GM06990 (cell line): ENCODE results near the gene WNT3.
"Not testable (repeated sequence)": the region's sequence is repeated elsewhere in the genome, so short reads cannot be mapped to it uniquely, and the experiment has no call there.

ENCODE experiments used
- DNase-seq: peaks from one replicate; pipeline ENCODE4 v3.0.0-alpha.2; 2011; ENCODE audit not compliant: insufficient read length; ENCODE audit errors: extremely low read depth
- H3K27me3 ChIP-seq: replicated peaks from 2 replicates; pipeline ENCODE4 v1.6.0; 2011; ENCODE audit warnings: low read length; ENCODE audit not compliant: control insufficient read depth, insufficient read depth
- H3K36me3 ChIP-seq: 2 replicates; pipeline ENCODE4 v1.5.1; 2011; ENCODE audit warnings: low read length; ENCODE audit not compliant: control insufficient read depth, insufficient read depth
- H3K4me3 ChIP-seq: replicated peaks from 2 replicates; pipeline ENCODE4 v1.5.1; 2011; ENCODE audit warnings: low read depth, mild to moderate bottlenecking, control low read depth, low read length
- TF ChIP-seq, protein P1 (sequence below): IDR thresholded peaks from 2 replicates; pipeline ENCODE4 v1.5.1; 2011; ENCODE audit warnings: low read length, control low read depth, mild to moderate bottlenecking, inconsistent platforms; ENCODE audit not compliant: insufficient read depth, poor library complexity, severe bottlenecking

WNT3 gene

DNA sequence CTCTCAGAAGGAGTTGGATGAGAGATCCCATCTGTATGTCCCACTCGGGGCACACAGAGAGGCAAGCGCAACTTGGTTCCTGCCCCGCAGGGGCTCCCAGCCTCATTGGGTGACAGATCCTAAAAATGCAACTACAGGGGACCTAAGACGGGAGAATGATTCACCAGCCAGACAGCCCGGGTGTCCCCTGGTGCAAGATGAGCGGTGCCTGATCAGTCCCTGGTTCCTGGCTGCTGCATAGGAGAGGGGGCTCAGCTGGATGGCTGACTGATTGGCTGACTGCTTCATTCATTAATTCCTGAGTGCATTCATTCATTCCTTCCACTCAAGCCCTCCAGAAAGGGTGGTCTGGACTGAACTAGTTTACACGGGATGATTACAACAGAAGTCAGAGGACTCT lies 22.0 kb downstream of the WNT3 start:
- Histone ChIP-seq H3K27me3 (no peaks in the 10 kb centered on the region; the same call in 1 of the 2 replicates), H3K36me3 (no peaks in the 10 kb centered on the region), H3K4me3 (no peak overlapping the region)
- TF ChIP-seq, protein P1, sequence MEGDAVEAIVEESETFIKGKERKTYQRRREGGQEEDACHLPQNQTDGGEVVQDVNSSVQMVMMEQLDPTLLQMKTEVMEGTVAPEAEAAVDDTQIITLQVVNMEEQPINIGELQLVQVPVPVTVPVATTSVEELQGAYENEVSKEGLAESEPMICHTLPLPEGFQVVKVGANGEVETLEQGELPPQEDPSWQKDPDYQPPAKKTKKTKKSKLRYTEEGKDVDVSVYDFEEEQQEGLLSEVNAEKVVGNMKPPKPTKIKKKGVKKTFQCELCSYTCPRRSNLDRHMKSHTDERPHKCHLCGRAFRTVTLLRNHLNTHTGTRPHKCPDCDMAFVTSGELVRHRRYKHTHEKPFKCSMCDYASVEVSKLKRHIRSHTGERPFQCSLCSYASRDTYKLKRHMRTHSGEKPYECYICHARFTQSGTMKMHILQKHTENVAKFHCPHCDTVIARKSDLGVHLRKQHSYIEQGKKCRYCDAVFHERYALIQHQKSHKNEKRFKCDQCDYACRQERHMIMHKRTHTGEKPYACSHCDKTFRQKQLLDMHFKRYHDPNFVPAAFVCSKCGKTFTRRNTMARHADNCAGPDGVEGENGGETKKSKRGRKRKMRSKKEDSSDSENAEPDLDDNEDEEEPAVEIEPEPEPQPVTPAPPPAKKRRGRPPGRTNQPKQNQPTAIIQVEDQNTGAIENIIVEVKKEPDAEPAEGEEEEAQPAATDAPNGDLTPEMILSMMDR, result no peak
- no peak for DNase-seq

- H3K4me3 ChIP-seq, result no peak overlapping the region
- H3K27me3 ChIP-seq, result no peaks in the 10 kb centered on the region; the same call in 1 of the 2 replicates
- no peak for DNase-seq
- H3K36me3 ChIP-seq, result no peaks in the 10 kb centered on the region
- TF ChIP-seq, protein P1, result no peak
These were observed 22.4 kb downstream of the WNT3 start for GRCh38 chr17:46796084-46796483.

GRCh38 chr17:46795379-46795952 lies 23.0 kb downstream of the WNT3 start:
- H3K36me3 ChIP-seq, result no peaks in the 10 kb centered on the region
- no peak for DNase-seq
- TF ChIP-seq, protein P1, result no peak
- no peaks in the 10 kb centered on the region; the same call in 1 of the 2 replicates for H3K27me3 ChIP-seq
- no peak overlapping the region for H3K4me3 ChIP-seq

- no peak for DNase-seq
- TF ChIP-seq, protein P1, result no peak
- no peak overlapping the region for H3K4me3 ChIP-seq
- no peaks in the 10 kb centered on the region for H3K36me3 ChIP-seq
- peaks cover 2% of the 10 kb centered on the region for H3K27me3 ChIP-seq
These were observed 24.2 kb downstream of the WNT3 start for GRCh38 chr17:46794318-46794717.

- Histone ChIP-seq H3K4me3 (no peak overlapping the region), H3K27me3 (peaks cover 2% of the 10 kb centered on the region), H3K36me3 (no peaks in the 10 kb centered on the region)
- TF ChIP-seq, protein P1, result no peak
- no peak for DNase-seq
These were observed 25.0 kb downstream of the WNT3 start for GRCh38 chr17:46793541-46793940.

DNA sequence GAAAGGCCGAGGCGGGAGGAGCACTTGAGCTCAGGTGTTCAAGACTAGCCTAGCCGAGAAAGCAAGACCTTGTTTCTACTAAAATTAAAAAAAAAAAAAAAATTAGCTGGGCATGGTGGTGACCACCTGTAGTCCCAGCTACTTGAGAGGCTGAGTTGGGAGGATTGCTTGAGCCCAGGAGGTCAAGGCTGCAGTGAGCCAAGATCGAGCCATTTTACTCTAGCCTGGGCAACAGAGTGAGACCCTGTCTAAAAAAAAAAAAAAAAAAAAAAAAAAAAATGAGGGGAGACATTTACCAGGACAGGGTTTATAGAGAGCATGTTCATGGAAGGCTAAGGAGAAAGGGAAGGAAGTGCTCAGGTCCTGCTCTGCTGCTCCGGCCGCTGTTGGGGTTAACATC lies 25.5 kb downstream of the WNT3 start:
- not testable (repeated sequence) for H3K36me3 ChIP-seq, H3K4me3 ChIP-seq, DNase-seq, H3K27me3 ChIP-seq
